ENCODE measurements around the gene SEC24C. TPM values are rescaled to one million over a fixed set of nuclear protein-coding genes. Genes with fewer than 3 reads are reported as not detected.
A peak's percentile ranks its signal among the peaks of the same experiment; 100 is the strongest.

SEC24C gene
- total RNA-seq, 1 donor from 2014 or later = 99.0 TPM

- H4K20me1 ChIP-seq (ENCODE audit: insufficient read depth, low read length) = peaks cover 32% of the 10 kb centered on the region
- no peak for DNase-seq (ENCODE audit: low read depth)
- peak overlapping the region; percentile 89 for H3K4me3 ChIP-seq (ENCODE audit: insufficient read depth, low read depth, low read length)
- TF ChIP-seq CTCF (IDR thresholded peaks at IDR 0.05; ENCODE audit: insufficient read depth, low read depth, low read length) = no peak
- TF ChIP-seq EZH2 (IDR thresholded peaks at IDR 0.05; ENCODE audit: insufficient read depth, low read length) = no peak
- peaks cover 14% of the 10 kb centered on the region for H3K36me3 ChIP-seq (ENCODE audit: insufficient read depth, low read length)
- H3K4me1 Mint-ChIP-seq (ENCODE audit: low read depth, unreplicated experiment) = peaks cover 18% of the 10 kb centered on the region
- H3K4me1 ChIP-seq (ENCODE audit: insufficient read depth, low read length) = peaks cover 18% of the 10 kb centered on the region
- H3K9ac ChIP-seq (ENCODE audit: low read length) = no peak overlapping the region
- peaks cover 84% of the 10 kb centered on the region for H3K79me2 ChIP-seq (ENCODE audit: insufficient read depth, low read length)
- no peaks in the 10 kb centered on the region for H3K27me3 Mint-ChIP-seq (ENCODE audit: low read depth, unreplicated experiment)
- peaks cover 3% of the 10 kb centered on the region for H3K36me3 Mint-ChIP-seq (ENCODE audit: low read depth, unreplicated experiment)
- peak overlapping the region; percentile 95 for H3K4me2 ChIP-seq (ENCODE audit: low read length)
- no peak overlapping the region for H3K27ac ChIP-seq (ENCODE audit: low read depth, low read length)
- no peak overlapping the region for H2AFZ ChIP-seq (ENCODE audit: low read depth, low read length)
- no peaks in the 10 kb centered on the region for H3K9me3 ChIP-seq (ENCODE audit: insufficient read depth, low read depth, low read length)
- peak overlapping the region; percentile 13 for H3K27ac Mint-ChIP-seq (ENCODE audit: unreplicated experiment)
- peak overlapping the region; percentile 99 for H3K4me3 Mint-ChIP-seq (ENCODE audit: unreplicated experiment)
- H3K27me3 ChIP-seq (ENCODE audit: insufficient read depth, low read length) = no peaks in the 10 kb centered on the region
- no peaks in the 10 kb centered on the region for H3K9me3 Mint-ChIP-seq (ENCODE audit: unreplicated experiment)
- no peak for FAIRE-seq
Measured at GRCh38 chr10:73780301-73780700, 36.1 kb downstream of the SEC24C start.

DNA sequence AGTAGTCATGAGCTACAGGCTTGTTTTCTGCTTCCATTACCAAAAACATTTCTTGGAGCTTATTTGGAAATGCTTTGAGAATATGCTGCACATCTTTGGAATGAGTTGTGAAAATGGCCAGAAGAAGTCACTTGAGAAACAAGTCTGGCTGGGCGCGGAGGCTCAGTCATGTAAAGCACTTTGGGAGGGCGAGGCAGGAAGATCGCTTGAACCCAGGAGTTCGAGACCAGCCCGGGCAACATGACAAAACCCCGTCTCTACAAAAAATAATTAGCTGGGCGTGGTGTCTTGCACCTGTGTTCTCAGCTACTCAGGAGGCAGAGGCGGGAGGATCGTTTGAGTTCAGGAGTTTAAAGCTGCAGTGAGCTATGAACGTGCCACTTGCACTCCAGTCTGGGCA lies 36.8 kb downstream of the SEC24C start:
- H3K36me3 ChIP-seq (ENCODE audit: insufficient read depth, low read length) = peaks cover 8% of the 10 kb centered on the region
- peak overlapping the region; percentile 73 for H3K27ac ChIP-seq (ENCODE audit: low read depth, low read length)
- H3K4me1 ChIP-seq (ENCODE audit: insufficient read depth, low read length) = peaks cover 18% of the 10 kb centered on the region
- peaks cover 28% of the 10 kb centered on the region for H4K20me1 ChIP-seq (ENCODE audit: insufficient read depth, low read length)
- no peak overlapping the region for H3K27ac Mint-ChIP-seq (ENCODE audit: unreplicated experiment)
- H3K4me1 Mint-ChIP-seq (ENCODE audit: low read depth, unreplicated experiment) = peaks cover 11% of the 10 kb centered on the region
- peak overlapping the region; percentile 92 for H3K9ac ChIP-seq (ENCODE audit: low read length)
- peaks cover 80% of the 10 kb centered on the region for H3K79me2 ChIP-seq (ENCODE audit: insufficient read depth, low read length)
- peak overlapping the region; percentile 95 for H3K4me2 ChIP-seq (ENCODE audit: low read length)
- TF ChIP-seq CTCF (IDR thresholded peaks at IDR 0.05; ENCODE audit: insufficient read depth, low read depth, low read length) = no peak
- TF ChIP-seq EZH2 (IDR thresholded peaks at IDR 0.05; ENCODE audit: insufficient read depth, low read length) = no peak
- peak overlapping the region; percentile 99 for H3K4me3 Mint-ChIP-seq (ENCODE audit: unreplicated experiment)
- H3K36me3 Mint-ChIP-seq (ENCODE audit: low read depth, unreplicated experiment) = peaks cover 3% of the 10 kb centered on the region
- FAIRE-seq = no peak
- H3K27me3 Mint-ChIP-seq (ENCODE audit: low read depth, unreplicated experiment) = no peaks in the 10 kb centered on the region
- DNase-seq (ENCODE audit: low read depth) = no peak
- no peaks in the 10 kb centered on the region for H3K27me3 ChIP-seq (ENCODE audit: insufficient read depth, low read length)
- H3K9me3 ChIP-seq (ENCODE audit: insufficient read depth, low read depth, low read length) = no peaks in the 10 kb centered on the region
- peak overlapping the region; percentile 89 for H3K4me3 ChIP-seq (ENCODE audit: insufficient read depth, low read depth, low read length)
- no peak overlapping the region for H2AFZ ChIP-seq (ENCODE audit: low read depth, low read length)
- H3K9me3 Mint-ChIP-seq (ENCODE audit: unreplicated experiment) = no peaks in the 10 kb centered on the region

DNA sequence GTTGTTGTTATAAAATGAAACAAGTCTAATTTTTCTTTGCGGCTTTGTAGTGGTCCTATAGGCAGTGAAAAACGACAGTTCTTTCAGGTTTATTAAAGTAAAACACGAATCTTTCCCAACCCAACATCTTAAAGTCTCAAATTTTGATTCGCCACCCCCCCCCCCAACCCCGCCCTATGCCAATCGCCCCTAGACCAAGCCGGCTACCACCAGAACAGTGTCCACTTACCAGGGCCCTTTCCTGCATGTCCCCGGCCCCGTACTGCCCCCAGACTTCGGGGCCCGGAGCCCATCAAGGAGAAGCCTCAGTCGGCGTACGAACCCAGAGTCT lies 37.3 kb downstream of the SEC24C start:
- no peak for TF ChIP-seq EZH2 (IDR thresholded peaks at IDR 0.05; ENCODE audit: insufficient read depth, low read length)
- no peak for TF ChIP-seq CTCF (IDR thresholded peaks at IDR 0.05; ENCODE audit: insufficient read depth, low read depth, low read length)
- Histone ChIP-seq H3K4me1 (ENCODE audit: insufficient read depth, low read length) (peaks cover 21% of the 10 kb centered on the region), H3K4me2 (ENCODE audit: low read length) (peak overlapping the region; percentile 95), H3K36me3 (ENCODE audit: insufficient read depth, low read length) (peaks cover 8% of the 10 kb centered on the region), H3K4me3 (ENCODE audit: insufficient read depth, low read depth, low read length) (peak overlapping the region; percentile 89), H4K20me1 (ENCODE audit: insufficient read depth, low read length) (peaks cover 33% of the 10 kb centered on the region), H3K27me3 (ENCODE audit: insufficient read depth, low read length) (no peaks in the 10 kb centered on the region), H3K9me3 (ENCODE audit: insufficient read depth, low read depth, low read length) (no peaks in the 10 kb centered on the region), H2AFZ (ENCODE audit: low read depth, low read length) (peak overlapping the region; percentile 69), H3K27ac (ENCODE audit: low read depth, low read length) (peak overlapping the region; percentile 73), H3K9ac (ENCODE audit: low read length) (peak overlapping the region; percentile 92), H3K79me2 (ENCODE audit: insufficient read depth, low read length) (peaks cover 82% of the 10 kb centered on the region)
- no peaks in the 10 kb centered on the region for H3K9me3 Mint-ChIP-seq (ENCODE audit: unreplicated experiment)
- H3K27me3 Mint-ChIP-seq (ENCODE audit: low read depth, unreplicated experiment) = no peaks in the 10 kb centered on the region
- H3K27ac Mint-ChIP-seq (ENCODE audit: unreplicated experiment) = peak overlapping the region; percentile 98
- FAIRE-seq (no peak), DNase-seq (ENCODE audit: low read depth) (no peak)
- peaks cover 12% of the 10 kb centered on the region for H3K4me1 Mint-ChIP-seq (ENCODE audit: low read depth, unreplicated experiment)
- H3K4me3 Mint-ChIP-seq (ENCODE audit: unreplicated experiment) = peak overlapping the region; percentile 99
- H3K36me3 Mint-ChIP-seq (ENCODE audit: low read depth, unreplicated experiment) = peaks cover 3% of the 10 kb centered on the region

Measured in astrocyte (in vitro differentiated cells and primary cell).